ENCODE results near the gene ADAT2. TPM values are rescaled to one million over a fixed set of nuclear protein-coding genes. Genes with fewer than 3 reads are reported as not detected.

Gene ADAT2
- total RNA-seq, 1 experiment from 2014 or later, result 18.4 TPM

- no peak overlapping the region for H3K4me3 ChIP-seq (replicated peaks in 1 of 2; ENCODE audit: low read depth in 1 of 2, low read length in 2 of 2)
- CTCF ChIA-PET, result no interaction called here
- TF ChIP-seq FOSL1 (IDR thresholded peaks at IDR 0.05; ENCODE audit: low read depth) (no peak), ELF1 (IDR thresholded peaks at IDR 0.05; ENCODE audit: borderline replicate concordance, low read depth) (no peak), POLR2A (IDR thresholded peaks at IDR 0.05; ENCODE audit: borderline replicate concordance, extremely low read depth, insufficient read depth, insufficient read length) (no peak), EZH2phosphoT487 (IDR thresholded peaks at IDR 0.05; ENCODE audit: borderline replicate concordance) (no peak), ZNF274 (IDR thresholded peaks at IDR 0.05; ENCODE audit: low read depth, low read length) (no peak), EGR1 (IDR thresholded peaks at IDR 0.05; ENCODE audit: low read depth) (no peak), RAD21 (IDR thresholded peaks at IDR 0.05; ENCODE audit: low read depth) (no peak), TCF7L2 (IDR thresholded peaks at IDR 0.05; ENCODE audit: borderline replicate concordance, extremely low read depth, insufficient read depth, insufficient read length) (no peak), ATF3 (IDR thresholded peaks at IDR 0.05) (no peak), ZFX (IDR thresholded peaks at IDR 0.05) (no peak), CTCF (IDR thresholded peaks at IDR 0.05 in 2 of 3, conservative IDR thresholded peaks at IDR 0.05 in 1 of 3; ENCODE audit: borderline replicate concordance in 1 of 3, insufficient read depth in 1 of 3, low read depth in 2 of 3, low read length in 2 of 3) (no peak), SIN3A (IDR thresholded peaks at IDR 0.05; ENCODE audit: low read depth) (no peak), MAX (IDR thresholded peaks at IDR 0.05) (no peak), CBX3 (IDR thresholded peaks at IDR 0.05; ENCODE audit: low read depth) (no peak), JUND (IDR thresholded peaks at IDR 0.05) (no peak), POLR2AphosphoS5 (IDR thresholded peaks at IDR 0.05; ENCODE audit: low read depth, low read length) (no peak), SRF (IDR thresholded peaks at IDR 0.05; ENCODE audit: low read depth) (no peak), EZH2 (IDR thresholded peaks at IDR 0.05) (no peak)
- intact Hi-C loops (cut with micrococcal nuclease), result no loop called here
- 0 out of 2 replicates have a peak, but pooled peaks cover 3% of the 10 kb centered on the region for H4K20me1 ChIP-seq (ENCODE audit: insufficient read depth)
- H3K27ac ChIP-seq (ENCODE audit: low read depth, low read length), result no peak overlapping the region
- H2AFZ ChIP-seq (ENCODE audit: low read depth, low read length, poor library complexity, severe bottlenecking), result no peak overlapping the region
- RAD21 ChIA-PET (ENCODE audit: low non-redundant PET in 1 of 2, low total read pairs in 2 of 2, uncharacterized antibody in 2 of 2, unreplicated experiment in 2 of 2), result no interaction called here
- H3K4me2 ChIP-seq (ENCODE audit: low read length), result no peak overlapping the region
- no peaks in the 10 kb centered on the region for H3K27me3 ChIP-seq (ENCODE audit: insufficient read depth, low read length)
- no TSS peak for BruUV-seq (replicated peaks)
- no peak overlapping the region for H3K9ac ChIP-seq (ENCODE audit: low read length)
- POLR2A ChIA-PET, result no interaction called here
- H3K9me3 ChIP-seq (ENCODE audit: control insufficient read depth in 1 of 2, insufficient read depth in 1 of 2, low read depth in 1 of 2, low read length in 2 of 2), result no peaks in the 10 kb centered on the region
- no peak for DNase-seq (ENCODE audit: low read depth, low spot score)
- ATAC-seq, result no peak
- no peaks in the 10 kb centered on the region for H3K4me1 ChIP-seq (ENCODE audit: control insufficient read depth in 1 of 2, insufficient read depth in 2 of 2, low read length in 2 of 2)
- H3K9me2 ChIP-seq (ENCODE audit: insufficient read depth), result no peaks in the 10 kb centered on the region
- peaks cover 14 to 16% of the 10 kb centered on the region in 2 experiments for H3K36me3 ChIP-seq (ENCODE audit: control insufficient read depth in 1 of 2, insufficient read depth in 2 of 2, low read length in 2 of 2)
- no peaks in the 10 kb centered on the region for H3K79me2 ChIP-seq (ENCODE audit: insufficient read depth, low read length)
These were observed 40.3 kb upstream of the ADAT2 start for GRCh38 chr6:143490775-143491174.

Data from HCT116 (cell line).